Measurements from ENCODE around the gene SEMA4D. TPM values are rescaled to one million over a fixed set of nuclear protein-coding genes. Genes with fewer than 3 reads are reported as not detected.

The SEMA4D gene
- total RNA-seq, 1 experiment from 2014 or later, result 8.0 TPM

DNA sequence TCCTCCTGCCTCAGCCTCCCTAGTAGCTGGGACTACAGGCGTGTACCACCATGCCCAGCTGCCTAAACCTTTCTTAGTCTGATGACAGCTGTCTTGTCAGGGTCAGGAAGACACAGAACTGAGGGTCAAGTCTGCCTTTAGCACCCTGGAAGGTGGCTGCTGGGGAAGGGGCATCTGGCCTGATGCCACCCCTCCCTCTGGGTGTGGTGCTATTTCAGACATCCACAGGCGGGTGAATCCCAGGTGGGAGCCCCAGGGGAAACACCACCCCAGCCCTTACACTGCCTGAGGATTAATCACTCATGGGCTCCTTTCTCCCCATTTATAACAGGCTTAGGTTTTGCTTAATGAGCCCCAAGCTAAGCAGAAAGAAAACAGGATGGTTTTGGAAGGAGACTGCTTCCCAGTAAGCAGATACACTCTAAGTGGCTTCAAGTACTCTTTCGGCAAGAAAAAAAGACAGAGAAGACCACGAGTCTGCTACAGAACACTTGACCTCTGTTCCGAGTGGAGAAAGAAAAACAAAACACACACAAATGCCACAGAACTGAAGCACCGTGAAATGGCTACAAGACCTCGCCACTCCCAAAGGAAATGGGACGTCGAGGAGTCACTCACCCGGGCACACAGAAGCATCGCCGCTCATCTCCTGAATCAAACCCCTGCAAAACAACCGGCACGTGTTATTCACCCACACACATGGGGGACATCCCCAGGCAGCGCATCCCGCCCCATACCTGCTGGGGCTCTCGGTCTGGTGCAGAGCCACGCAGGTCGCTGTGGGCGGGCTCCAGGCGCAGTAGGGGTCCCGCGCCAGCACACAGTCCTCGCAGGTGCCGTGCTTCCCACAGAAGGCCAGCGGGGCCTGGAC lies 117.2 kb downstream of the SEMA4D start:
- Histone ChIP-seq H3K36me3 (ENCODE audit: low read depth, low read length) (no peaks in the 10 kb centered on the region), H3K4me3 (ENCODE audit: low read length) (no peak overlapping the region), H3K4me2 (ENCODE audit: low read length) (no peak overlapping the region), H4K20me1 (ENCODE audit: low read length) (no peaks in the 10 kb centered on the region), H2AFZ (ENCODE audit: low read length) (no peak overlapping the region), H3K27me3 (ENCODE audit: low read length) (no peaks in the 10 kb centered on the region), H3K4me1 (ENCODE audit: insufficient read depth, low read length) (no peaks in the 10 kb centered on the region), H3K9me2 (replicated peaks; ENCODE audit: low read length) (no peaks in the 10 kb centered on the region), H3K27ac (ENCODE audit: low read length) (no peak overlapping the region), H3K9me3 (ENCODE audit: low read length) (no peaks in the 10 kb centered on the region), H3F3A (ENCODE audit: low read length, unreplicated experiment) (no peaks in the 10 kb centered on the region), H3K79me2 (ENCODE audit: low read length) (no peaks in the 10 kb centered on the region), H3K9ac (ENCODE audit: low read length) (no peak overlapping the region)
- ChIA-PET POLR2A (ENCODE audit: unreplicated experiment) (no interaction called here), CTCF (no interaction called here)
- ATAC-seq, result no peak
- intact Hi-C loops (cut with micrococcal nuclease), result no loop called here
- DNase-seq, result no peak
- BruUV-seq (replicated peaks), result no TSS peak
- TF ChIP-seq EZH2 (IDR thresholded peaks at IDR 0.05; ENCODE audit: low read length, unreplicated experiment), result no peak
- TF ChIP-seq EZH2phosphoT487 (IDR thresholded peaks at IDR 0.05; ENCODE audit: borderline replicate concordance, low read length), result no peak
- TF ChIP-seq, protein P1, sequence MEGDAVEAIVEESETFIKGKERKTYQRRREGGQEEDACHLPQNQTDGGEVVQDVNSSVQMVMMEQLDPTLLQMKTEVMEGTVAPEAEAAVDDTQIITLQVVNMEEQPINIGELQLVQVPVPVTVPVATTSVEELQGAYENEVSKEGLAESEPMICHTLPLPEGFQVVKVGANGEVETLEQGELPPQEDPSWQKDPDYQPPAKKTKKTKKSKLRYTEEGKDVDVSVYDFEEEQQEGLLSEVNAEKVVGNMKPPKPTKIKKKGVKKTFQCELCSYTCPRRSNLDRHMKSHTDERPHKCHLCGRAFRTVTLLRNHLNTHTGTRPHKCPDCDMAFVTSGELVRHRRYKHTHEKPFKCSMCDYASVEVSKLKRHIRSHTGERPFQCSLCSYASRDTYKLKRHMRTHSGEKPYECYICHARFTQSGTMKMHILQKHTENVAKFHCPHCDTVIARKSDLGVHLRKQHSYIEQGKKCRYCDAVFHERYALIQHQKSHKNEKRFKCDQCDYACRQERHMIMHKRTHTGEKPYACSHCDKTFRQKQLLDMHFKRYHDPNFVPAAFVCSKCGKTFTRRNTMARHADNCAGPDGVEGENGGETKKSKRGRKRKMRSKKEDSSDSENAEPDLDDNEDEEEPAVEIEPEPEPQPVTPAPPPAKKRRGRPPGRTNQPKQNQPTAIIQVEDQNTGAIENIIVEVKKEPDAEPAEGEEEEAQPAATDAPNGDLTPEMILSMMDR (conservative IDR thresholded peaks at IDR 0.05; ENCODE audit: low read depth, low read length), result no peak

DNA sequence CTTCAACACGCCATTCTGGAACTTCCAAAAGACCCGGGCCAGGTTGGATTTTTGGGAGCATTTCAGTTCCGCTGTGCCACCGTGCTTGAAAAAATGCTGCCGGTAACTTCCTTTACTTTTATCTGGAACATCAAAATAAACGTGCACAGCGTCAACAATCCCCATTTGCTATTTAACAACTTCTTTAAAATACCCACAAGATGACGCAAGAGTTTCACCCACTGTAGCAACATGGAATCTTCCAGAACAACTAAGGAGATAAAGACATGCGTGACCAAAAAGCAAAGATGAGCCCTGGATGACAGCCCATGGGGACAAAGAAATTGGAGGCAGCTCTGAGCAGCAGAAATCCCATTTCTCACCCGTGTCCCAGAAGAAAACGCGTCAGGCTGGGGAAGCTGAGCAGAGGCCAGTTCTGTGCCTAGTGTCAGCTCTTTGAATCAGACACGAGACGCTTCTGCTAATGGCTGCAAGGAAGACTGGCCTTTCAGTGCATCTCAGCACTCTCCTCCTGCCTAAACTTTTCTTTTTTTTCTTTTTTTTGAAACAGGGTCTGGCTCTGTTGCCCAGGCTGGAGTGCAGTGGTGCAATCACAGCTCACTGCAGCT lies 118.3 kb downstream of the SEMA4D start:
- H3K4me2 ChIP-seq (ENCODE audit: low read length), result no peak overlapping the region
- H2AFZ ChIP-seq (ENCODE audit: low read length), result no peak overlapping the region
- ATAC-seq (no peak), DNase-seq (no peak)
- H3K36me3 ChIP-seq (ENCODE audit: low read depth, low read length), result no peaks in the 10 kb centered on the region
- no peaks in the 10 kb centered on the region for H3K9me3 ChIP-seq (ENCODE audit: low read length)
- H3K4me1 ChIP-seq (ENCODE audit: insufficient read depth, low read length), result no peaks in the 10 kb centered on the region
- ChIA-PET POLR2A (ENCODE audit: unreplicated experiment) (no interaction called here), CTCF (no interaction called here)
- no peaks in the 10 kb centered on the region for H3K79me2 ChIP-seq (ENCODE audit: low read length)
- no peak overlapping the region for H3K27ac ChIP-seq (ENCODE audit: low read length)
- no peak overlapping the region for H3K4me3 ChIP-seq (ENCODE audit: low read length)
- TF ChIP-seq EZH2phosphoT487 (IDR thresholded peaks at IDR 0.05; ENCODE audit: borderline replicate concordance, low read length) (no peak), EZH2 (IDR thresholded peaks at IDR 0.05; ENCODE audit: low read length, unreplicated experiment) (no peak)
- TF ChIP-seq, protein P1 (conservative IDR thresholded peaks at IDR 0.05; ENCODE audit: low read depth, low read length), result no peak
- no peak overlapping the region for H3K9ac ChIP-seq (ENCODE audit: low read length)
- no peaks in the 10 kb centered on the region for H3K9me2 ChIP-seq (replicated peaks; ENCODE audit: low read length)
- BruUV-seq (replicated peaks), result no TSS peak
- intact Hi-C loops (cut with micrococcal nuclease), result no loop called here
- H4K20me1 ChIP-seq (ENCODE audit: low read length), result no peaks in the 10 kb centered on the region
- H3K27me3 ChIP-seq (ENCODE audit: low read length), result no peaks in the 10 kb centered on the region
- H3F3A ChIP-seq (ENCODE audit: low read length, unreplicated experiment), result no peaks in the 10 kb centered on the region

DNA sequence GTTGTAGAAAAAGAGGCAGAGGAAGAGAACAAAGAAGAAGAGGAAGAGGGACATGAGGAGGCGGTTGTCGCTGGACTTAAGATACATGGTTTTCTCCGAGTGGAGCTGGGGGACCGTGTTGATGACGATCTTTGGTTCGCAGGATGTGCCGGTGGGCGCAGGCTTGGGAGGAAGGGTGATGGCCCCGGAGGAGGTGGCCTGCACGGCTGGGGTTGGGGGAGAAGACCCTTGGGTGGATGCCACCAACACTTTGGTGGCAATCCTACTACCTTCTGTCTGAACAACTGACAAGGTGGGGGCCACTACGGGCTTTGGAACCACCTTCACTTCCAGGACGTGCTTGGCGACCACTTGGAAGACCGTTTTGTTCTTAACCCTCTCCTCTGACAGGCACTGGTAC lies 118.9 kb downstream of the SEMA4D start:
- CTCF ChIA-PET, result no interaction called here

More for the DNA sequence above, 118.9 kb downstream of the SEMA4D start:
- POLR2A ChIA-PET (ENCODE audit: unreplicated experiment), result no interaction called here
- no peak overlapping the region for H3K4me3 ChIP-seq (ENCODE audit: low read length)
- H3K4me2 ChIP-seq (ENCODE audit: low read length), result no peak overlapping the region
- no peaks in the 10 kb centered on the region for H3K36me3 ChIP-seq (ENCODE audit: low read depth, low read length)
- H3K79me2 ChIP-seq (ENCODE audit: low read length), result no peaks in the 10 kb centered on the region
- no peak overlapping the region for H2AFZ ChIP-seq (ENCODE audit: low read length)
- H3K9ac ChIP-seq (ENCODE audit: low read length), result no peak overlapping the region
- no peaks in the 10 kb centered on the region for H3K9me2 ChIP-seq (replicated peaks; ENCODE audit: low read length)
- BruUV-seq (replicated peaks), result no TSS peak
- DNase-seq, result no peak
- no peak for ATAC-seq
- H3K4me1 ChIP-seq (ENCODE audit: insufficient read depth, low read length), result no peaks in the 10 kb centered on the region
- no peaks in the 10 kb centered on the region for H3K9me3 ChIP-seq (ENCODE audit: low read length)
- TF ChIP-seq EZH2 (IDR thresholded peaks at IDR 0.05; ENCODE audit: low read length, unreplicated experiment), result no peak
- no peak for TF ChIP-seq EZH2phosphoT487 (IDR thresholded peaks at IDR 0.05; ENCODE audit: borderline replicate concordance, low read length)
- TF ChIP-seq, protein P1 (conservative IDR thresholded peaks at IDR 0.05; ENCODE audit: low read depth, low read length), result no peak
- intact Hi-C loops (cut with micrococcal nuclease), result no loop called here
- H4K20me1 ChIP-seq (ENCODE audit: low read length), result no peaks in the 10 kb centered on the region
- no peaks in the 10 kb centered on the region for H3K27me3 ChIP-seq (ENCODE audit: low read length)
- H3F3A ChIP-seq (ENCODE audit: low read length, unreplicated experiment), result no peaks in the 10 kb centered on the region
- no peak overlapping the region for H3K27ac ChIP-seq (ENCODE audit: low read length)
